ENCODE measurements around the gene FANCG. TPM values are rescaled to one million over a fixed set of nuclear protein-coding genes. Genes with fewer than 3 reads are reported as not detected.

The FANCG gene
- polyA plus RNA-seq, 1 donor from 2014 or later = 15.9 TPM

- H3K4me3 Mint-ChIP-seq = no peak overlapping the region
- no peaks in the 10 kb centered on the region for H3K27me3 Mint-ChIP-seq
- H3K9me3 Mint-ChIP-seq = no peaks in the 10 kb centered on the region
- peaks cover 12% of the 10 kb centered on the region for H3K36me3 Mint-ChIP-seq
- H3K4me1 Mint-ChIP-seq = peaks cover 5 to 14% (median 7%) of the 10 kb centered on the region in 3 donors
- no peak overlapping the region for H3K27ac Mint-ChIP-seq
These were observed 51.4 kb downstream of the FANCG start for GRCh38 chr9:35028341-35028740.

- Mint-ChIP-seq H3K27ac (no peak overlapping the region), H3K4me3 (no peak overlapping the region), H3K9me3 (no peaks in the 10 kb centered on the region), H3K36me3 (peaks cover 12% of the 10 kb centered on the region), H3K4me1 (peaks cover 6 to 16% (median 8%) of the 10 kb centered on the region in 3 donors), H3K27me3 (no peaks in the 10 kb centered on the region)
These were observed 51.9 kb downstream of the FANCG start for GRCh38 chr9:35027860-35028259.

- Mint-ChIP-seq H3K4me3 (no peak overlapping the region), H3K9me3 (no peaks in the 10 kb centered on the region), H3K4me1 (peaks cover 6 to 16% (median 8%) of the 10 kb centered on the region in 3 donors), H3K27me3 (no peaks in the 10 kb centered on the region), H3K36me3 (peaks cover 12% of the 10 kb centered on the region), H3K27ac (no peak overlapping the region)
These were observed 52.4 kb downstream of the FANCG start for GRCh38 chr9:35027374-35027773.

- Mint-ChIP-seq H3K9me3 (no peaks in the 10 kb centered on the region), H3K36me3 (peaks cover 10% of the 10 kb centered on the region), H3K4me3 (no peak overlapping the region), H3K4me1 (peaks cover 6 to 16% (median 8%) of the 10 kb centered on the region in 3 donors), H3K27ac (no peak overlapping the region), H3K27me3 (no peaks in the 10 kb centered on the region)
These were observed 53.1 kb downstream of the FANCG start for GRCh38 chr9:35026671-35027070.

Other genes with a start within 250 kb of the FANCG start
- 0.06 TPM for gene PHF24, start 121.7 kb downstream of the FANCG start, polyA plus RNA-seq
- 0.75 TPM for gene DNAJB5, start 90.2 kb downstream of the FANCG start, polyA plus RNA-seq
- 200 TPM for gene VCP, start 7.3 kb downstream of the FANCG start, polyA plus RNA-seq
- gene PIGO, start 16.6 kb upstream of the FANCG start, polyA plus RNA-seq = 23.9 TPM
- 89.9 TPM for gene STOML2, start 23.2 kb upstream of the FANCG start, polyA plus RNA-seq
- 3.5 TPM for gene ATOSB, start 35.9 kb upstream of the FANCG start, polyA plus RNA-seq
- gene UNC13B, start 82.1 kb upstream of the FANCG start, polyA plus RNA-seq = not detected

All from IgD-negative memory B cell (primary cell).